GM23338 (cell line): Measurements from ENCODE around the gene EEF1A1. TPM values are rescaled to one million over a fixed set of nuclear protein-coding genes. Genes with fewer than 3 reads are reported as not detected.

Experiments
- CREB1 ChIP-seq: fragments of 250-450 bp; sonication (Bioruptor Pico); IDR thresholded peaks from 2 replicates; pipeline ENCODE4 v1.5.0; 2020; ENCODE audit warnings: low read depth, mild to moderate bottlenecking, moderate library complexity
- EZH2 ChIP-seq: fragments of 200-600 bp; sonication (generic); IDR thresholded peaks from one replicate; pipeline ENCODE4 v1.8.0; 2017; ENCODE audit warnings: antibody characterized with exemption, mild to moderate bottlenecking, low read depth; ENCODE audit not compliant: unreplicated experiment
- NANOG ChIP-seq: IDR thresholded peaks from 2 replicates; pipeline ENCODE4 v1.6.1; 2016; ENCODE audit warnings: antibody characterized with exemption, borderline replicate concordance
- STAT1 ChIP-seq: IDR thresholded peaks from one replicate; pipeline ENCODE4 v1.6.1; 2016; ENCODE audit warnings: antibody characterized with exemption; ENCODE audit not compliant: unreplicated experiment
- polyA plus RNA-seq: library from polyadenylated mRNA; unstranded; fragments of >200 nt; fragmentation: Nextera tagmentation; extraction: Ambion mirVana; gene quantifications from 2 replicates; pipeline ENCODE4 v1.2.1, GENCODE V29; 2016
- total RNA-seq: library from RNA; depleted of rRNA; stranded (reverse); fragments of >200 nt; shearing (Covaris generic); gene quantifications from 2 replicates; pipeline ENCODE4 v1.2.3, GENCODE V29; 2014
- TF ChIP-seq, protein P1 (sequence below): fragments of 250-450 bp; sonication (Bioruptor Pico); IDR thresholded peaks from 2 replicates; pipeline ENCODE4 v1.5.0; 2020; ENCODE audit warnings: mild to moderate bottlenecking, moderate library complexity
- TF ChIP-seq, protein P2 (sequence below): IDR thresholded peaks from 2 replicates; pipeline ENCODE4 v1.6.1; 2016; ENCODE audit warnings: antibody characterized with exemption
- TF ChIP-seq, protein P3 (sequence below), 2 experiments: fragments of 200-600 bp in 1 of 2; sonication (generic) in 1 of 2; conservative IDR thresholded peaks; 2 replicates each; pipeline versions ENCODE4 v1.5.1 to v1.6.1; 2016 to 2017; ENCODE audit warnings: antibody characterized with exemption in 2 of 2, low read depth in 2 of 2, mild to moderate bottlenecking in 2 of 2, moderate library complexity in 1 of 2

The EEF1A1 gene
- total and polyA plus RNA-seq, 2 experiments from 2014 or later, result 7,677 to 12,342 TPM

DNA sequence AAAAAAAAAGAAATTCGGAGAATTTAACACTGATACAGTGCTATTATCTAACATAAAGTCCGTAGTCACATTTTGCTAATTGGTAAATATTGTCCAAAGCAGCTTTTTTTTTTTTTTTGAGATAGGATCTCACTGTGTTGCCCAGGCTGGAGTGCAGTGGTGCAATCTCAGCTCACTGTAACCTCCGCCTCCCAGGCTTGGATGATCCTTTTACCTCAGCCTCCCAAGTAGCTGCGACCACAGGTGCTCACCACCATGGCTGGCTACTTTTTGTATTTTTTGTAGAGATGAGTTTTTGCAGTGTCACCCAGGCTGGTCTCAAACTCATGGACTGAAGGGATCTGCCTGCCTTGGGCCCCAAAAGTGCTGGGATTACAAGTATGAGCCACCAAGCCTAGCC is 43.4 kb downstream of the EEF1A1 start (continued):
- TF ChIP-seq, protein P1, sequence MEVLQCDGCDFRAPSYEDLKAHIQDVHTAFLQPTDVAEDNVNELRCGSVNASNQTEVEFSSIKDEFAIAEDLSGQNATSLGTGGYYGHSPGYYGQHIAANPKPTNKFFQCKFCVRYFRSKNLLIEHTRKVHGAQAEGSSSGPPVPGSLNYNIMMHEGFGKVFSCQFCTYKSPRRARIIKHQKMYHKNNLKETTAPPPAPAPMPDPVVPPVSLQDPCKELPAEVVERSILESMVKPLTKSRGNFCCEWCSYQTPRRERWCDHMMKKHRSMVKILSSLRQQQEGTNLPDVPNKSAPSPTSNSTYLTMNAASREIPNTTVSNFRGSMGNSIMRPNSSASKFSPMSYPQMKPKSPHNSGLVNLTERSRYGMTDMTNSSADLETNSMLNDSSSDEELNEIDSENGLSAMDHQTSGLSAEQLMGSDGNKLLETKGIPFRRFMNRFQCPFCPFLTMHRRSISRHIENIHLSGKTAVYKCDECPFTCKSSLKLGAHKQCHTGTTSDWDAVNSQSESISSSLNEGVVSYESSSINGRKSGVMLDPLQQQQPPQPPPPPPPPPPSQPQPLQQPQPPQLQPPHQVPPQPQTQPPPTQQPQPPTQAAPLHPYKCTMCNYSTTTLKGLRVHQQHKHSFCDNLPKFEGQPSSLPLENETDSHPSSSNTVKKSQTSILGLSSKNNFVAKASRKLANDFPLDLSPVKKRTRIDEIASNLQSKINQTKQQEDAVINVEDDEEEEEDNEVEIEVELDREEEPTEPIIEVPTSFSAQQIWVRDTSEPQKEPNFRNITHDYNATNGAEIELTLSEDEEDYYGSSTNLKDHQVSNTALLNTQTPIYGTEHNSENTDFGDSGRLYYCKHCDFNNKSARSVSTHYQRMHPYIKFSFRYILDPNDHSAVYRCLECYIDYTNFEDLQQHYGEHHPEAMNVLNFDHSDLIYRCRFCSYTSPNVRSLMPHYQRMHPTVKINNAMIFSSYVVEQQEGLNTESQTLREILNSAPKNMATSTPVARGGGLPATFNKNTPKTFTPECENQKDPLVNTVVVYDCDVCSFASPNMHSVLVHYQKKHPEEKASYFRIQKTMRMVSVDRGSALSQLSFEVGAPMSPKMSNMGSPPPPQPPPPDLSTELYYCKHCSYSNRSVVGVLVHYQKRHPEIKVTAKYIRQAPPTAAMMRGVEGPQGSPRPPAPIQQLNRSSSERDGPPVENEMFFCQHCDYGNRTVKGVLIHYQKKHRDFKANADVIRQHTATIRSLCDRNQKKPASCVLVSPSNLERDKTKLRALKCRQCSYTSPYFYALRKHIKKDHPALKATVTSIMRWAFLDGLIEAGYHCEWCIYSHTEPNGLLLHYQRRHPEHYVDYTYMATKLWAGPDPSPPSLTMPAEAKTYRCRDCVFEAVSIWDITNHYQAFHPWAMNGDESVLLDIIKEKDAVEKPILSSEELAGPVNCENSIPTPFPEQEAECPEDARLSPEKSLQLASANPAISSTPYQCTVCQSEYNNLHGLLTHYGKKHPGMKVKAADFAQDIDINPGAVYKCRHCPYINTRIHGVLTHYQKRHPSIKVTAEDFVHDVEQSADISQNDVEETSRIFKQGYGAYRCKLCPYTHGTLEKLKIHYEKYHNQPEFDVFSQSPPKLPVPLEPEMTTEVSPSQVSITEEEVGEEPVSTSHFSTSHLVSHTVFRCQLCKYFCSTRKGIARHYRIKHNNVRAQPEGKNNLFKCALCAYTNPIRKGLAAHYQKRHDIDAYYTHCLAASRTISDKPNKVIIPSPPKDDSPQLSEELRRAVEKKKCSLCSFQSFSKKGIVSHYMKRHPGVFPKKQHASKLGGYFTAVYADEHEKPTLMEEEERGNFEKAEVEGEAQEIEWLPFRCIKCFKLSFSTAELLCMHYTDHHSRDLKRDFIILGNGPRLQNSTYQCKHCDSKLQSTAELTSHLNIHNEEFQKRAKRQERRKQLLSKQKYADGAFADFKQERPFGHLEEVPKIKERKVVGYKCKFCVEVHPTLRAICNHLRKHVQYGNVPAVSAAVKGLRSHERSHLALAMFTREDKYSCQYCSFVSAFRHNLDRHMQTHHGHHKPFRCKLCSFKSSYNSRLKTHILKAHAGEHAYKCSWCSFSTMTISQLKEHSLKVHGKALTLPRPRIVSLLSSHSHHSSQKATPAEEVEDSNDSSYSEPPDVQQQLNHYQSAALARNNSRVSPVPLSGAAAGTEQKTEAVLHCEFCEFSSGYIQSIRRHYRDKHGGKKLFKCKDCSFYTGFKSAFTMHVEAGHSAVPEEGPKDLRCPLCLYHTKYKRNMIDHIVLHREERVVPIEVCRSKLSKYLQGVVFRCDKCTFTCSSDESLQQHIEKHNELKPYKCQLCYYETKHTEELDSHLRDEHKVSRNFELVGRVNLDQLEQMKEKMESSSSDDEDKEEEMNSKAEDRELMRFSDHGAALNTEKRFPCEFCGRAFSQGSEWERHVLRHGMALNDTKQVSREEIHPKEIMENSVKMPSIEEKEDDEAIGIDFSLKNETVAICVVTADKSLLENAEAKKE (CRISPR knock-in tag), result no peak
- TF ChIP-seq CREB1 (CRISPR knock-in tag) (no peak), NANOG (no peak), EZH2 (no peak), STAT1 (no peak)
- TF ChIP-seq, protein P2, sequence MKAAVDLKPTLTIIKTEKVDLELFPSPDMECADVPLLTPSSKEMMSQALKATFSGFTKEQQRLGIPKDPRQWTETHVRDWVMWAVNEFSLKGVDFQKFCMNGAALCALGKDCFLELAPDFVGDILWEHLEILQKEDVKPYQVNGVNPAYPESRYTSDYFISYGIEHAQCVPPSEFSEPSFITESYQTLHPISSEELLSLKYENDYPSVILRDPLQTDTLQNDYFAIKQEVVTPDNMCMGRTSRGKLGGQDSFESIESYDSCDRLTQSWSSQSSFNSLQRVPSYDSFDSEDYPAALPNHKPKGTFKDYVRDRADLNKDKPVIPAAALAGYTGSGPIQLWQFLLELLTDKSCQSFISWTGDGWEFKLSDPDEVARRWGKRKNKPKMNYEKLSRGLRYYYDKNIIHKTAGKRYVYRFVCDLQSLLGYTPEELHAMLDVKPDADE, result no peak
- TF ChIP-seq, protein P3, sequence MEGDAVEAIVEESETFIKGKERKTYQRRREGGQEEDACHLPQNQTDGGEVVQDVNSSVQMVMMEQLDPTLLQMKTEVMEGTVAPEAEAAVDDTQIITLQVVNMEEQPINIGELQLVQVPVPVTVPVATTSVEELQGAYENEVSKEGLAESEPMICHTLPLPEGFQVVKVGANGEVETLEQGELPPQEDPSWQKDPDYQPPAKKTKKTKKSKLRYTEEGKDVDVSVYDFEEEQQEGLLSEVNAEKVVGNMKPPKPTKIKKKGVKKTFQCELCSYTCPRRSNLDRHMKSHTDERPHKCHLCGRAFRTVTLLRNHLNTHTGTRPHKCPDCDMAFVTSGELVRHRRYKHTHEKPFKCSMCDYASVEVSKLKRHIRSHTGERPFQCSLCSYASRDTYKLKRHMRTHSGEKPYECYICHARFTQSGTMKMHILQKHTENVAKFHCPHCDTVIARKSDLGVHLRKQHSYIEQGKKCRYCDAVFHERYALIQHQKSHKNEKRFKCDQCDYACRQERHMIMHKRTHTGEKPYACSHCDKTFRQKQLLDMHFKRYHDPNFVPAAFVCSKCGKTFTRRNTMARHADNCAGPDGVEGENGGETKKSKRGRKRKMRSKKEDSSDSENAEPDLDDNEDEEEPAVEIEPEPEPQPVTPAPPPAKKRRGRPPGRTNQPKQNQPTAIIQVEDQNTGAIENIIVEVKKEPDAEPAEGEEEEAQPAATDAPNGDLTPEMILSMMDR (conservative IDR thresholded peaks at IDR 0.05; ENCODE audit: low read depth in 2 of 2), result no peak
